ENCODE measurements around the gene CGB3. TPM values are rescaled to one million over a fixed set of nuclear protein-coding genes. Genes with fewer than 3 reads are reported as not detected.

CGB3 gene
- total RNA-seq, 1 experiment from 2014 or later, result not detected

DNA sequence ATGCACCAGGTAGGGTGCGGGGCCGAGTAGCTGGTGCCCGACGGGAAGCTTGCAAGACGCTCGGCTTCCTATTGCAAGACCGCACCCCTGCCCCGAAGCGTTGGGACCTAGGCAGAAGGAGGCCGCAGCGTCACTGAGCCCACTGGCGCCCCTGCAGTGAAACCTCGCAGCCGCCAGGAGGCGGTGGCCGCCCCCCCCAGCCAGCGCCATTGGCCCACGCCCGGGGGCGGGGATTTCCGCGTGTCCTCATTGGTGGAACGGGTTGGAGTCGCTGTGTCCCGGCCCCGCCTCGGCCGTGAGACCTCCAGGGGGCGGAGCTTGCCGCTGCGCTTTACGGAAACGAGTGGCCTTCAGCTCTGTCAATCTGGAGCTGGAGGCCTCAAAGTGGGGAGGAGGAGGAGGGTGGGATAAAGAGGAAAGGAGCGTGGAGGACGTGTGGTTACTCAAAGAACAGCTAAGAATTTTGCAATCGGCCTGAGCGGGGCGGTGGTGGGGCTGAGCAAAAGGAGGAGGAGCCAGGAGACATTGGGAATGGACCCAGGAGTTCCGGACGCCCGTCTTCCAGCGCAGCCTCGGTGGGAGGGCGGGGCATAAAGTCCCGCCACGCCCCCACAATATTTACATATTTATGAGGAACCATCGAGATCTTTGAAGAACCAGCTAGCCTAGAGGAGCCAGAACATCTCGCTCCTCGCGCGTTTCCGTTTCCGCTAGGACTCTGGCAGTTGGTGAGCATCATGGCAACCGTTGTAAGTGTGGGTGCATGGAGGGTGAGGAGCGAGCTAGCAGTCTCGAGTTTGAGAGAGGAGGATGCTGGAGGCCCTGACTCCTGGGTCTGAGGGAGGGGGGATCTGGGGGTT, 30.7 kb downstream of the CGB3 start, which contains the start of the genes GYS1 and RUVBL2:
TSS of gene GYS1 (minus strand) at position 135 of the 860 bp plus-strand sequence. CDS start 197 bp downstream, outside the sequence.
TSS of gene RUVBL2 (plus strand) at position 713 of the 860 bp plus-strand sequence. CDS start at position 738, 25 bp downstream.
- in situ Hi-C loops (cut with HindIII; ENCODE audit: low pct_unique_long_range_greater_than_20kb, low sequenced_read_pairs), result no loop called here
- peak; percentile 100 for DNase-seq (ENCODE audit: low read depth)

DNA sequence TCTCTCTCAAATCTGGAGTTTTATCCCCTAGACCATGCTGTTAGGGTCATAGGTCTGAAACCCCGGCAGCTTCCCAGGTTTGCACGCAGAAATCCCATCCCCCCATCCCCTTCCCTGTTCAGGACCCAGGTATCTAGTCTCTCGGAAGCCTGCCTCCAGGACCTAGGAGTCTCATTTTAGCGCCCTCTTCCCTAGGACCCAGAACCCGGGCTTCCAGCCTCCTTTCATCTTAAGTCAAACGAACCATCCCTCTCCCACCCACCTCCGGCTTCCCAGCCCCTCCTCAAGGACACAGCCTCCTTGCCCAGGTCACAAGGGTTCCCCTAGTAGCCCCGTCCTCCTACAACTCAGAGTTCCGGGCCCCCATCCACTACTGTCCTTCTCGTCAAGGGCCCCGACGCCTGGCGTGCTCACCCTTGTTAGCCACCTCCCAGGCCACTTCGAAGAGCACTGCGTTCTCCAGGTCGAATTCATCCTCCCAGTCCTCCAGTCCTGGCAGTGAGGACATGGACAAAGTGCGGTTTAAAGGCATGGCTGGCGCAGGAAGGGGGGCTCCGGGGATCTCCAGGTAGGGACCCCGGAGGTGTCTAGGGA, 31.5 kb downstream of the CGB3 start:
- in situ Hi-C loops (cut with HindIII; ENCODE audit: low pct_unique_long_range_greater_than_20kb, low sequenced_read_pairs), result no loop called here
- no peak for DNase-seq (ENCODE audit: low read depth)

DNA sequence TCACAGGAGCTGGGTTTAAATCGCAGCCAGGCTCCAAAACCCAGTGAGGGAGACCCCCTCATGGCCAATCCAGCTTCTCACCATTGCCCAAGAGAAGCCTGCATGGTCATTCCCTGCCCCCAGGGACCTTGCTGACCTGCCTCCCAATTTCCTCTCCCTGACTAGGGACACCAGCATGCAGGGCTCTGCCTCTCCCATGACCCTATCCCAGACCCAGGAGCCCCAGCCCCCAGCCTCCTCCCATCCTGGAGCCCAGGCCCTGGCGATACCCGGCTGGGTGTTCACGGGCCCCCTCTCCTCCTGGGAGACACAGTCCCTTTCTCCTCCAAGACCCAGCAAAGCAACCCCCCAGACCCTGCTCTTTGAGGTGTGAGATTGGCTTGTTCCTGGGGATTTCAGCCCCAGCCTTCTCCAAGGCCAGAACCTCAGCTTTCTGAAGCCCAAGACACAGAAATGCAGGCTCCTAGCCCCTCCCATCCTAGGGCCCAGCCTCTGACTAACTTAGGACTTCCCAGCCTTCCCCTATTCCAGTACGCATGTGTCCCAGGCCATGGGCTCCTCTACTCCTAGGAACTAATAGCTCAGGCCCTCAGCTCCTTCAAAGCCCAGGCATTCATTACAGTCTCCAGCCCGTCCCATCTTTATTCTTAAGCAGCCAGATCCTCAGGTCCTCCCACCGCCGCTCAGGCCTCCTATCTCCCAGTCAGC, 32.1 kb downstream of the CGB3 start:
- DNase-seq (ENCODE audit: low read depth), result peak; percentile 53
- in situ Hi-C loops (cut with HindIII; ENCODE audit: low pct_unique_long_range_greater_than_20kb, low sequenced_read_pairs), result no loop called here

DNA sequence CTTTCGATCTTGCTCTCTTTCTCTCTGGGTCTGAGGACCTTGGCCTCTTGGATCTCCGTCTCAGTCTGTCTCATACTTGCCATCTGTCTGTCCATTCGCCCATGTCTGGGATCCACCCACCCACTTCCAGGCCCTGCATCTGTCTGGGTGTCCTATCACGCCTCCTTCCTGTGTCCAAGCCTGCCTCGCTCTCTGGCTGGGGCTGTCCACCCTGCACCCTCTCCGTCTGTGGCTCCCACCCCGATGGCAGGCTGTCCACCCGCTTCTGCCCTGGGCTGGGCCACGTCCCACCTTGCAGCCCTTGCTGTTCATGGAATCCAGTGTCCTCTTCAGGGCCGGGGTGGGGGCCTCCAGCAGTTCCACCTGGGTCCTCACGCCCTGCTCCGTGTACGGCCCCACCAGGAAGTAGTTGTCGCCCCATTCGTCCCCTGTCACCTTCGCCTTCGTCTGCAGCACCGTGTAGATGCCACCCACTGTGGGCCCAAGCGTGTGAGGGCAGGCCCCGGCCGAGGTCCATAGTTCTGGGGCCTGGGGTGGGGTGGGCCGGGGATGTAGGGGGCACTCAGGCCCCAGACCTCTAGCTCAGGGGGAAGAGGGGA, 33.0 kb downstream of the CGB3 start:
- DNase-seq (ENCODE audit: low read depth), result no peak
- in situ Hi-C loops (cut with HindIII; ENCODE audit: low pct_unique_long_range_greater_than_20kb, low sequenced_read_pairs), result no loop called here

DNA sequence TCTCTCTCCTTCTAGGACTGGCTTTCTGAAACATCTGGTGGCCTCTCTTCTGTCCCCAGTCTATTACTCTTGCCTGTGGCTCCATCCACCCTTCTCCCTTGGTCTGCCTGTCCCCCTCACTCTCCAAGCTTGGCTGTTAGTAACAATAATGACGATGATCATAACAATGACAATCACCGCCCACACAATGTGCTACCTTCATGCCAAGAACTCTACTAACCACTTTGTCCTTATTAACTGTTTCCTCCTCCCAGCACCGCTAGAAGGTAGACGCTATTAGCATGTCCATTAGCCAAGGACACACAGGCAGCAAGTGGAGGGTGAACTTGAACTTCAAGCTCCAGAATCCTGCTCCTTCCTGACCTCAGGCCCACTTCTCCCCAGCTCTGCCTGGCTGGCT, 33.7 kb downstream of the CGB3 start:
- in situ Hi-C loops (cut with HindIII; ENCODE audit: low pct_unique_long_range_greater_than_20kb, low sequenced_read_pairs), result no loop called here
- no peak for DNase-seq (ENCODE audit: low read depth)

DNA sequence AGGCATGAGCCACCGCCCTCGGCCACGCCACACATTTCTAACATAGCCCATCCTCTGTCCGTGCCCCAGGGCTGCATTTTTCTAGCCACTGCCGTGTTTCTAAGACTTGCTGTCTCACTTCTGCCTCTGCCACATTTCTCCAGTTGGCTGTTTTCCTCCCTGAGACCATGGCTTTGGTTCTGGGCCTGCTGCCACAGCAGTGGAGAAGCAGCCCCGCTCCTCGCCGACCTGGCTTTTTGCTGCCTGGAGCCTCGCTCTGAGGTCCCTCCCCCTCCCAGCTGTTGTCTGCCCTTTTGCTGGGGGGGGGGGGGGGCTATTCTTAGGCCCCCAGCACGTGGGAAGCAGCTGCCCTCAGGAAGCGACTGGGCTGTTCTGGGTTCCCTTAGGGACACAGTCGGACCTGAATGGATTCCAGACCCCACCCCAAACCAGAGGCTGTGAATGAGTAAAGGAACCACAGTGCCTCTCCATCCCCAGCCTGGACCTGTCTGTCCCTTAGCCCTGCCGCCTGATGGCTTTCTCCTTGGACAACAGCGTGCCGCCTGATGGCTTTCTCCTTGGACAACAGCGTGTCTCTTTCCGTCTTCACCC, 34.3 kb downstream of the CGB3 start:
- no peak for DNase-seq (ENCODE audit: low read depth)
- in situ Hi-C loops (cut with HindIII; ENCODE audit: low pct_unique_long_range_greater_than_20kb, low sequenced_read_pairs), result no loop called here

DNA sequence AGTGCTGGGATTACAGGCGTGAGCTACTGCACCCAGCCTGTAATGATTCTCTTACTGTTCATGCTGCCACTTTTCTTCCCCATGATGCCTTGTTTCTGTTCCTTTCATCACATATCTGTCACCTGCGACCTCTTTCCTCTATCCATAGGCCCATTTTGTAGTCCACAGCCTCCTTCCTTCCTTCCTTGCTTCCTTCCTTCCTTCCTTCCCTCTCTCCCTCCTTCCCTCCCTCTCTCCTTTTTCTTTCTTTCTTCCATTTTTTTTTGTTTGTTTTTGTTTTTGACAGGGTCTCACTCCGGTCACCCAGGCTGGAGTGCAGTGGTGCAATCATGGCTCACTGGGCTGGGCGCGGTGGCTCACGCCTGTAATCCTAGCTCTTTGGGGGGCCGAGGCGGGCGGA, 35.3 kb downstream of the CGB3 start:
- in situ Hi-C loops (cut with HindIII; ENCODE audit: low pct_unique_long_range_greater_than_20kb, low sequenced_read_pairs), result no loop called here
- no peak for DNase-seq (ENCODE audit: low read depth)

DNA sequence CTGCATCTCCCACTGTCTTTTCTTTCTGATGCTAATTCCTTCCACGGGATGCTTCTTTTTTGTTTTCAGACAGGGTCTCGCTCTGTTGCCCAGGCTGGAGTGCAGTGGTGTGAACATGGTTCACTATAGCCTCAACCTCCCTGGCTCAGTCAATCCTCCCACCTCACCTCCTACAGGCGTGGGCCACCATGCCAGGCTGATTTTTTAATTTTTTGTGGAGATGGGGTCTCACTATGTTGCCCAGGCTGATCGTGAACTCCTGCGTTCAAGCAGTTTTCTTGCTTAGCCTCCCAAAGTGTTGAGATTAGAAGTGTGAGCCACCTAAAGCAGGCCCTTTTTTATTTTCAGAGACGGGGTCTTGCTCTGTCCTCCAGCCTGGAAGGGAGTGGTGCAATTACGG, 35.8 kb downstream of the CGB3 start:
- DNase-seq (ENCODE audit: low read depth), result no peak
- in situ Hi-C loops (cut with HindIII; ENCODE audit: low pct_unique_long_range_greater_than_20kb, low sequenced_read_pairs), result no loop called here

DNA sequence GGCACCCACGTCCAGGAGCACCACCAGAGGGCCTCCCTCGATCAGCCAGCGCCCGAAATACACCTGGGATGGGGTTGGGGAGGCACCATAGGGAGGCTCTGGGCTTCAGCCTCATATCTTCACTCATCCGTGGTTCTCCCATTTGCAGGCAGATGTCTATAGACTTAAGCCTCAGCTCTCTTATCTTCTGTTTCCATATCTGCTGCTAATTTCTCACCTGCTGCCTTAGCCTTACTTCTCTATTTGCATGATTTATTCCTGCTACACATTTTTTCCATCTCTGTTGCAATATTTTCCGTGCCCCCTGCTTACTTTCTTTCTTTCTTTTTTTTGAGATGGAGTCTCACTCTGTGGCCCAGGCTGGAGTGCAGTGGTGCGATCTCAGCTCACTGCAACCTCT, 36.8 kb downstream of the CGB3 start:
- no peak for DNase-seq (ENCODE audit: low read depth)
- in situ Hi-C loops (cut with HindIII; ENCODE audit: low pct_unique_long_range_greater_than_20kb, low sequenced_read_pairs), result no loop called here

DNA sequence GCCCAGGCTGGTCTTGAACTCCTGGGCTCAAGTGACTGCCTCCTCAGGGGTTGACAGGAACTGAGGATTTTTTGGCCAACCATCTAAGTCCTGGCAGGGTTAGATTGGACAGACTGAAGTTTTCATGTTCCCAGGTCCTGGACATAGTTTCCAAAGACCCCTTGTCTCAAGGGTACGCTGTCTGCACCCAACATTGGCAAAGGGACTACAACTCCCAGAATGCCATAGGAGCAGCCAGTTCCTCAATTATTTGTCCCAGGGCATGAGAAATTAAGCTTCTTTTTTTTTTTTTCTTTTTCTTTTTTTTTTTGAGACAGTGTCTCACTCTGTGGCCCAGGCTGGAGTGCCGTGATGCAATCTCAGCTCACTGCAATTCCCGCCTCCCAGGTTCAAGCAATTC, 37.9 kb downstream of the CGB3 start:
- in situ Hi-C loops (cut with HindIII; ENCODE audit: low pct_unique_long_range_greater_than_20kb, low sequenced_read_pairs), result no loop called here
- no peak for DNase-seq (ENCODE audit: low read depth)

DNA sequence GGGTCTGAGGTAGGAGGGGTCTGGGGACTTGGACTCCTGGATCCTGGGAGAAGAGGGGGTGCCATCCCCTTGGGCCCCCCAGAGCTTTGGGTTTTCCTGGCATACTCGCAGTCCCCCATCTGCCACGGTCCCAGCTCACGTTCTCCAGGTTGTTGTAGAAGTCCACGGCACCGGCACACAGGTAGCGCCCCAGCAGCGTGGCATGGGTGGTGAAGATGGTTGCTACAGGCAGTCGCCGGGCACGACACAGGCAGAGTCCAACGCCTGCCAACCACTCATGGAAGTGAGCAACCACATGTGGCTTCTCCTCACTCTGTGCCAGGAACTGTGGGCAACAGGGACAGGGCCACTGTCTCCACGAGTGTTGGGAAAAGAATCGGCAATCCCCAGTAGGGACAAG, 38.4 kb downstream of the CGB3 start:
- no peak for DNase-seq (ENCODE audit: low read depth)
- in situ Hi-C loops (cut with HindIII; ENCODE audit: low pct_unique_long_range_greater_than_20kb, low sequenced_read_pairs), result no loop called here

DNA sequence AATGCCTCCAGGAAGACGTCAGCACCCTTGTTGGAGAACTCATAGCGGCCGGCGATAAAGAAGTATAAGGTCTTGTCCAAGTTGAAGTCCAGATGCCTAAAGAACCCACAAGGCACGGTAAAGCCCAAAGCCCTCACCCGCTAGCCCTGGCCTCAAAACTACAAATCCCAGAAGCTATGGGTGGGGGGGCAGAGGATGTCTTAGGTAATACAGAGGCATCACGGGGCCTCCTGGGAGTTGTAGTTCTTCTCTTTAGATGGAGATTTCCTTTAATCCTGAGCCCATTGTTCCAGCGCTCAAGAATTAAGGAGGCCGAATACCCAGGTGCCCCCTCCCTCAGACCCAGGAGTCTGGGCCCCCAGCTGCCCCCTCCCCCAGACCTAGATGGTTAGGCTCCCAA, 41.9 kb downstream of the CGB3 start:
- no peak for DNase-seq (ENCODE audit: low read depth)
- in situ Hi-C loops (cut with HindIII; ENCODE audit: low pct_unique_long_range_greater_than_20kb, low sequenced_read_pairs), result no loop called here

DNA sequence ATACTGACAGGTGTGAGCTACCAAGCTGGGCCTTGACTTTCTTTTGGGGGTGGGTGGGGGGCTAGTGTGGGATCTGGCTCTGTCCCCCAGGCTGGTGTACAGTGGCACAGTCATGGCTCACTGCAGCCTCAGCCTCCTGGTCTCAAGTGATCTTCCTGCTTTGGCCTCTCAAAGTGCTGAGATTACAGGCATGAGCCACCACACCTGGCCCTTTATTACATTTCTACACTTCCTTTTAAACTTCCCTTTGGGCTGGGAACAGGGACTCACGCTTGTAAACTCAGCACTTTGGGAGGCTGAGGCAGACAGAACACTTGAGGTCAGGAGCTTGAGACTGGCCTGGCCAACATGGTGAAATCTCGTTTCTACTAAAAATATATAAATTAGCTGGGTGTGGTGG, 47.1 kb downstream of the CGB3 start:
- in situ Hi-C loops (cut with HindIII; ENCODE audit: low pct_unique_long_range_greater_than_20kb, low sequenced_read_pairs), result no loop called here
- DNase-seq (ENCODE audit: low read depth), result no peak

DNA sequence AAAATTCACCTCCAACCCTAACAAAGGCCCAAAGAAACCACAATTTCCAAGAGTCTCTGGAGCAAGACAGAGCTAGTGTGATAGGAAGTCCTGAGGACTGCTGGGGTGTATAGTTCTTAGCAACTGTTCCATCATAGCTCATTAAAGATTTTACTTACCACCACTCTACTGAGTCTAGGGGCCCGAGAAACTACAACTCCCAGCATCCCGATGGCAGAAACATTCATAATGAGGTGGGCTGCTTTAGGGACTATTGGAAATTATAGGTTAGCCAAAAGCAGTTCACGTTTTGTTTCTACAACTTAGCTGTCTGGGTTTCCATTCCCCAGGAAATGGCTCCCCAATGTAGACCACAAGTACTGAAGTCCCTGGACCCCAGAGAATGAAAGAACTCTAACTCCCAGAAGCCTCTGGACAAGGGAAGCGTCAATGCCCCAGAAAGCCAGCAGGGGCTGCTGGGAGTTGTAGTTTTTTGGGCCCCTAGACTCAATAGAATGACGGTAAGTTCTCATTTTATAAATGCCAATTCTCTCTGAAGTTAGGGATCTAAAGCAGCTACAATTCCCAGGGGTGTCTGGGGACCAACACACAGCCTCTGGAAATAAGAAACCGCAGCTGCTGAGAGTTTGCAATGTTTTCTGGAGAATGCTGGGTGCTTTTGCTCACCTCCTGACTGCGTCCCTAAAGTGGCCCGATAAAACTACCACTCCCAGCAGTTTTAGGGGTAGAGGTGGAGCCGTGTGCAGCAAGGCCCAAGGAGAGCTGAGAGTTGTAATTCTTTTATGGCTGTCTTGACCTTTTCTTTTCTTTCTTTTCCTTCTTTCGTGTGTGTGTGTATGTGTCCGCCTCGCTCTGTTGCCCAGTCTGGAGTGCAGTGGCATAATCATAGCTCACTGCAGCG, 47.9 kb downstream of the CGB3 start:
- peak; percentile 41 for DNase-seq (ENCODE audit: low read depth)
- in situ Hi-C loops (cut with HindIII; ENCODE audit: low pct_unique_long_range_greater_than_20kb, low sequenced_read_pairs), result no loop called here
